Measurements from ENCODE around the gene L3MBTL4. TPM values are rescaled to one million over a fixed set of nuclear protein-coding genes. Genes with fewer than 3 reads are reported as not detected.

L3MBTL4 gene
- total RNA-seq, 1 donor from 2014 or later = under 0.01 TPM

DNA sequence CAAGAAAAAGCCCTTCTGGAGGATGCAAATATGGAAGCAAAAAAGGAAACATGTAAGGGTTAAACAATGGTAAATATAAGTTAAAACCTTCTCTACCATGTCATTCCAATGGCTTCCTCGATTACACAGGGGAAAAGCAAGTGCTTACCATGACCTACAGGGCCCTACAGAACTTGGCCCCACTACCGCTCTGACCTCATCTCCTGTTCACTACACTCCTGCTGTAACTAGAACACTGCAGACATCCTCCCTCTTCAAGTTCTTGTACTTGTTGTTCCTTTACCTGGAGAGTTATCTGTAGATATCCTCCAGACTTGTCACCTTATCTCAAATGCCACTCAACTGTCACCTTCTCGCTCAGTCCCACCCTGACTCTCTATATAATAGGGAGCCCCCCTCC, 194.6 kb downstream of the L3MBTL4 start:
- no peaks in the 10 kb centered on the region for H3K36me3 ChIP-seq (ENCODE audit: control insufficient read depth, insufficient read depth, low read length)
- DNase-seq (ENCODE audit: low read depth) (no peak), FAIRE-seq (no peak)
- H3K4me3 ChIP-seq (ENCODE audit: low read depth, low read length) = no peak overlapping the region
- no peaks in the 10 kb centered on the region for H3K27me3 ChIP-seq (ENCODE audit: control insufficient read depth, insufficient read depth, low read length)
- TF ChIP-seq, protein P1, sequence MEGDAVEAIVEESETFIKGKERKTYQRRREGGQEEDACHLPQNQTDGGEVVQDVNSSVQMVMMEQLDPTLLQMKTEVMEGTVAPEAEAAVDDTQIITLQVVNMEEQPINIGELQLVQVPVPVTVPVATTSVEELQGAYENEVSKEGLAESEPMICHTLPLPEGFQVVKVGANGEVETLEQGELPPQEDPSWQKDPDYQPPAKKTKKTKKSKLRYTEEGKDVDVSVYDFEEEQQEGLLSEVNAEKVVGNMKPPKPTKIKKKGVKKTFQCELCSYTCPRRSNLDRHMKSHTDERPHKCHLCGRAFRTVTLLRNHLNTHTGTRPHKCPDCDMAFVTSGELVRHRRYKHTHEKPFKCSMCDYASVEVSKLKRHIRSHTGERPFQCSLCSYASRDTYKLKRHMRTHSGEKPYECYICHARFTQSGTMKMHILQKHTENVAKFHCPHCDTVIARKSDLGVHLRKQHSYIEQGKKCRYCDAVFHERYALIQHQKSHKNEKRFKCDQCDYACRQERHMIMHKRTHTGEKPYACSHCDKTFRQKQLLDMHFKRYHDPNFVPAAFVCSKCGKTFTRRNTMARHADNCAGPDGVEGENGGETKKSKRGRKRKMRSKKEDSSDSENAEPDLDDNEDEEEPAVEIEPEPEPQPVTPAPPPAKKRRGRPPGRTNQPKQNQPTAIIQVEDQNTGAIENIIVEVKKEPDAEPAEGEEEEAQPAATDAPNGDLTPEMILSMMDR (IDR thresholded peaks at IDR 0.05; ENCODE audit: insufficient read depth, low read length, severe bottlenecking) = no peak

DNA sequence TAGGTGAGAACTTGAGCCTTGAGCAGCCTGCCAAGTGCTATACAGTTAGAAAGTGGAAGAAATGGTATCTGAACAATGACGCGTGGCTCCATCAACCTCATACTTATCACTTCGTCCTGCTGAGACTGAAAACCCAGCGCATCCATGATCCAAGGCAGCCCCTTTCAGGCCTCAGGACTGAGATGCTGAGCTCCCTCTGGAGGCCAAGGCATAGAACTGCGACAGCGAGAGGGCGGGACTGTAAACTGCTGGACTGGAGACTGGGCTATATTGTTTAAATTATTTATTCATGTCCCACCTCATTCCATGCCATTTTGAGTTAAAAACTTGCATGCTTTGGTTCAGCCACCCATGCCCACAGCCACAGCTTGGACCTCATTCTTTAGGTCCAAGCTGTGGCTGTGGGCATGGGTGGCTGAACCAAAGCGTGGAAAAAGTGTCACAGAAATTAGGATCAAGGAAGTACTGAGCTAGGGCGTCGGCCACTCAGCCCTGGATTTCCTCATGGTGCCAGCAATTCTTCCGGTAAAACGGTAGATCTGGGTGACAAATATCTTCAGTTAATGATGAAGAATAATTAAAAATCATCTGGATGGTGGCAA, 195.5 kb downstream of the L3MBTL4 start:
- Histone ChIP-seq H3K36me3 (ENCODE audit: control insufficient read depth, insufficient read depth, low read length) (no peaks in the 10 kb centered on the region), H3K4me3 (ENCODE audit: low read depth, low read length) (no peak overlapping the region), H3K27me3 (ENCODE audit: control insufficient read depth, insufficient read depth, low read length) (no peaks in the 10 kb centered on the region)
- DNase-seq (ENCODE audit: low read depth) = no peak
- TF ChIP-seq, protein P1 (IDR thresholded peaks at IDR 0.05; ENCODE audit: insufficient read depth, low read length, severe bottlenecking) = no peak
- FAIRE-seq = no peak

DNA sequence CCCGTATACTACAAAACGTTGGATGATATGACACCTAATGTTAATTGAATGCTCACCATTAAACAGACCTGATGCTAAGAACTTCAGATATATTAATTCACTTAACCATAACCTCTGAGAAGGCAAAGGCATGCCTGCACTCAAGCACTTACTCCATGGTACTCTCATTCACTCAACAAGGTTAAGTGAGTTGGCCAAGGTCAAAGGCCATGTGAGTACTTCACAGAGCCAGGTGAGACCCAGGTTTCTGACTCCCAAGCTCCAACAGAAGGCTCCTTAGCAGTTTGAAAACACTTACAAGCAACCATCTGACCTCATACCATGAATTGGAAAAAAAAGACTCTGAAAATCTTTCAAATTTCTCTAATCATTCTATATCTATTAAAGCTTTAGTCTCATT, 198.8 kb downstream of the L3MBTL4 start:
- DNase-seq (ENCODE audit: low read depth) (no peak), FAIRE-seq (no peak)
- TF ChIP-seq, protein P1 (IDR thresholded peaks at IDR 0.05; ENCODE audit: insufficient read depth, low read length, severe bottlenecking) = no peak
- H3K36me3 ChIP-seq (ENCODE audit: control insufficient read depth, insufficient read depth, low read length) = no peaks in the 10 kb centered on the region
- H3K4me3 ChIP-seq (ENCODE audit: low read depth, low read length) = no peak overlapping the region
- H3K27me3 ChIP-seq (ENCODE audit: control insufficient read depth, insufficient read depth, low read length) = no peaks in the 10 kb centered on the region

DNA sequence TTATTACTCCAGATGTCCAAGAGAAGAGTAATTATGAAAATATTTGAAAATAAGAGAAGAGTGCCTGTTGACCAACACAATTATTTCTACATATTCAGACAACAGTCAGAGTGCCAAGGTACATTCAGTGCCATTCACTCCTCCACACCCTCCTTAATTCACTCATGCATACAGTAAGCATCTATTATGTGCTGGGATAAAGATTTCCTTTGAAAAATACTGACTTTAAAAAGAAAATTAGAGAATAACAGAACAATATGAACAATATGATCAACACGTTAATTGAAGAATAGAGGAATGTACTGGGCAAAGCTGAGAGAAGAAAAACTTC, 203.6 kb downstream of the L3MBTL4 start:
- no peaks in the 10 kb centered on the region for H3K36me3 ChIP-seq (ENCODE audit: control insufficient read depth, insufficient read depth, low read length)
- DNase-seq (ENCODE audit: low read depth) = no peak
- no peak for FAIRE-seq
- TF ChIP-seq, protein P1 (IDR thresholded peaks at IDR 0.05; ENCODE audit: insufficient read depth, low read length, severe bottlenecking) = no peak
- no peaks in the 10 kb centered on the region for H3K27me3 ChIP-seq (ENCODE audit: control insufficient read depth, insufficient read depth, low read length)
- no peak overlapping the region for H3K4me3 ChIP-seq (ENCODE audit: low read depth, low read length)

DNA sequence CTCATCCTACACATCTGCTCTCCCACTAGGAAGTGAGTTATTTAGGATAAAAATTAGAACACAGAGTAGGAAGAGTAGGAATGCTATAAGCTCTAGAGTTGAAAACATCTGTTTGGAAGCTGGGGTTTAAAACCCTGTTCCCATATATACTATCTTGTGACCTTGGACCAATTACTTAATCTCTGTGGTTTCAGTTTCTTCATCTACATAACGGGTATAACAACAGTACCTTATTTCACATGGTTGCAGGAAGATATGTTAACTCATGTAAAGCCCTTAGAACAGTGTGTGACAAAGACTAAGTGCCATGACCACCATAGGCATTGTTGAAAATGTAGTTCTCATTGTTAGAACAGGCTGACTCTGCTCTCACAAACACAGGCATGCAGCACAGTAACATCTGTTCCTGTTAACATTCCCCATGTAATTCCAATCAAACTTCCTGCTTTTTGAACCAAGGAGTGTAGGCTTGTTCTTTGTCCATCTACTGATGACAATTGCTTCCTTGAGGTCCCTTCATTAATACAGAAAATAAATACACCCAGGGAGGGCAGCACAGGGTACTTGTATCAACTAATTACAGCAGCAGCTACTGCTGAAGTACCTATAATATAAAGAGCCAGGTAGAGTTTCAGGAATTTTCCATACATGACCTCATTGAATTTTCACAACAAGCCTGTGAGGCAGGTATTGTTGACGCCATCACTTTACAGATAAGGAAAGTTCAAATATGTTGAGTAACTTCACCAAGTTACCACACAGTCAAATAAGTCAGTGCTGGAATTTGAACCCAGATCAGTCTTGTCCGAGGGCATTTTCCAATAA, 204.2 kb downstream of the L3MBTL4 start:
- TF ChIP-seq, protein P1 (IDR thresholded peaks at IDR 0.05; ENCODE audit: insufficient read depth, low read length, severe bottlenecking) = no peak
- Histone ChIP-seq H3K4me3 (ENCODE audit: low read depth, low read length) (no peak overlapping the region), H3K27me3 (ENCODE audit: control insufficient read depth, insufficient read depth, low read length) (no peaks in the 10 kb centered on the region), H3K36me3 (ENCODE audit: control insufficient read depth, insufficient read depth, low read length) (no peaks in the 10 kb centered on the region)
- FAIRE-seq (no peak), DNase-seq (ENCODE audit: low read depth) (peak; percentile 34)
